Stimulated activated effector memory CD8-positive, alpha-beta T cell treated with anti-CD3 and anti-CD28 coated beads, Interleukin-12 subunit alpha, Interleukin-12 subunit beta, amount 100 ng/mL, for 72 hours (primary cell): ENCODE data around the gene CIB1.
"Not testable (repeated sequence)": the region's sequence is repeated elsewhere in the genome, so short reads cannot be mapped to it uniquely, and the experiment has no call there.

Source experiments
- ATAC-seq: fragments of 150-1000 bp; cut with Tn5 transposase; 2 replicates; pipeline ENCODE4 v1.10.0; 2021
- DNase-seq, 2 donors: peaks; one replicate each; pipeline ENCODE4 v3.0.0; 2021 to 2022; ENCODE audit warnings: low spot score in 2 of 2
- H3K27ac Mint-ChIP-seq: one replicate; pipeline ENCODE4 v1.8.0; 2022; ENCODE audit warnings: mild to moderate bottlenecking, mixed read lengths
- H3K36me3 Mint-ChIP-seq: one replicate; pipeline ENCODE4 v1.8.0; 2022; ENCODE audit warnings: mild to moderate bottlenecking, mixed read lengths
- H3K4me1 Mint-ChIP-seq: one replicate; pipeline ENCODE4 v1.8.0; 2022; ENCODE audit warnings: mixed read lengths
- H3K4me3 Mint-ChIP-seq: one replicate; pipeline ENCODE4 v1.8.0; 2022; ENCODE audit warnings: mild to moderate bottlenecking, mixed read lengths
- H3K9me3 Mint-ChIP-seq: one replicate; pipeline ENCODE4 v1.8.0; 2022; ENCODE audit warnings: mixed read lengths

CIB1 gene

GRCh38 chr15:90233387-90234095 is at the start of gene CIB1:
Gene CIB1 (minus strand): TSS chr15:90233941. CDS start chr15:90233885, 56 bp downstream.
- H3K36me3 Mint-ChIP-seq = peaks cover 72% of the 10 kb centered on the region
- peak within 1 kb of the TSS; percentile 96 for H3K27ac Mint-ChIP-seq
- H3K9me3 Mint-ChIP-seq = no peaks in the 10 kb centered on the region
- peaks cover 57% of the 10 kb centered on the region for H3K4me1 Mint-ChIP-seq
- peak; percentile 53 to 96 for DNase-seq
- peak; percentile 94 for ATAC-seq
- peak within 1 kb of the TSS; percentile 89 for H3K4me3 Mint-ChIP-seq

- H3K4me3 Mint-ChIP-seq, ATAC-seq, DNase-seq, H3K27ac Mint-ChIP-seq, H3K9me3 Mint-ChIP-seq, H3K4me1 Mint-ChIP-seq, H3K36me3 Mint-ChIP-seq: not testable (repeated sequence)
Observed at GRCh38 chr15:90281637-90282036, 47.9 kb upstream of the CIB1 start.

- not testable (repeated sequence) for H3K36me3 Mint-ChIP-seq, H3K9me3 Mint-ChIP-seq, H3K27ac Mint-ChIP-seq, H3K4me3 Mint-ChIP-seq, H3K4me1 Mint-ChIP-seq, ATAC-seq, DNase-seq
Observed at GRCh38 chr15:90280743-90281142, 47.0 kb upstream of the CIB1 start.

GRCh38 chr15:90278467-90278866 is 44.7 kb upstream of the CIB1 start:
- H3K27ac Mint-ChIP-seq = not testable (repeated sequence)
- H3K36me3 Mint-ChIP-seq = peaks cover 28% of the 10 kb centered on the region

GRCh38 chr15:90271459-90272166 is 37.9 kb upstream of the CIB1 start:
- Mint-ChIP-seq H3K36me3 (peaks cover 97% of the 10 kb centered on the region), H3K4me1 (peaks cover 54% of the 10 kb centered on the region), H3K9me3 (no peaks in the 10 kb centered on the region), H3K27ac (peak overlapping the region; percentile 82), H3K4me3 (no peak overlapping the region)
- no peak for DNase-seq
- no peak for ATAC-seq

More at GRCh38 chr15:90278467-90278866, 44.7 kb upstream of the CIB1 start:
- H3K9me3 Mint-ChIP-seq, ATAC-seq, H3K4me3 Mint-ChIP-seq, DNase-seq, H3K4me1 Mint-ChIP-seq: not testable (repeated sequence)

GRCh38 chr15:90270502-90271150 is 36.9 kb upstream of the CIB1 start:
- H3K36me3 Mint-ChIP-seq = peaks cover 100% of the 10 kb centered on the region
- peak overlapping the region; percentile 82 for H3K27ac Mint-ChIP-seq
- H3K4me1 Mint-ChIP-seq = peaks cover 54% of the 10 kb centered on the region
- DNase-seq (no peak), ATAC-seq (no peak)
- H3K4me3 Mint-ChIP-seq = no peak overlapping the region
- H3K9me3 Mint-ChIP-seq = no peaks in the 10 kb centered on the region

- H3K4me1 Mint-ChIP-seq = peaks cover 65% of the 10 kb centered on the region
- peaks cover 88% of the 10 kb centered on the region for H3K36me3 Mint-ChIP-seq
- ATAC-seq (no peak), DNase-seq (no peak)
- peak overlapping the region; percentile 17 for H3K27ac Mint-ChIP-seq
- peak overlapping the region; percentile 98 for H3K4me3 Mint-ChIP-seq
- H3K9me3 Mint-ChIP-seq = no peaks in the 10 kb centered on the region
Observed at GRCh38 chr15:90268415-90268814, 34.7 kb upstream of the CIB1 start.

- Mint-ChIP-seq H3K9me3 (no peaks in the 10 kb centered on the region), H3K4me1 (peaks cover 66% of the 10 kb centered on the region), H3K4me3 (peak overlapping the region; percentile 98), H3K27ac (peak overlapping the region; percentile 96), H3K36me3 (peaks cover 69% of the 10 kb centered on the region)
- DNase-seq (no peak), ATAC-seq (no peak)
Observed at GRCh38 chr15:90266485-90266884, 32.7 kb upstream of the CIB1 start.

- peaks cover 62% of the 10 kb centered on the region for H3K4me1 Mint-ChIP-seq
- ATAC-seq (peak; percentile 38), DNase-seq (peak in 1 of 2 donors; percentile 8)
- H3K9me3 Mint-ChIP-seq = no peaks in the 10 kb centered on the region
- H3K36me3 Mint-ChIP-seq = peaks cover 64% of the 10 kb centered on the region
- H3K27ac Mint-ChIP-seq = peak overlapping the region; percentile 96
- H3K4me3 Mint-ChIP-seq = peak overlapping the region; percentile 98
Observed at GRCh38 chr15:90266061-90266431, 32.3 kb upstream of the CIB1 start.

- DNase-seq (peak; percentile 74 to 97), ATAC-seq (peak; percentile 92)
- peak within 1 kb of the TSS; percentile 96 for H3K27ac Mint-ChIP-seq
- peak within 1 kb of the TSS; percentile 98 for H3K4me3 Mint-ChIP-seq
- peaks cover 59% of the 10 kb centered on the region for H3K36me3 Mint-ChIP-seq
- H3K4me1 Mint-ChIP-seq = peaks cover 56% of the 10 kb centered on the region
- H3K9me3 Mint-ChIP-seq = no peaks in the 10 kb centered on the region
Observed at GRCh38 chr15:90265271-90266060, 31.7 kb upstream of the CIB1 start, which contains the start of gene NGRN. Gene NGRN (plus strand): TSS chr15:90265672. CDS start chr15:90265713, 41 bp downstream.

- no peaks in the 10 kb centered on the region for H3K9me3 Mint-ChIP-seq
- H3K4me3 Mint-ChIP-seq = peak overlapping the region; percentile 98
- peak; percentile 72 for ATAC-seq
- H3K36me3 Mint-ChIP-seq = peaks cover 51% of the 10 kb centered on the region
- H3K27ac Mint-ChIP-seq = peak overlapping the region; percentile 96
- DNase-seq = peak; percentile 18 to 66
- peaks cover 52% of the 10 kb centered on the region for H3K4me1 Mint-ChIP-seq
Observed at GRCh38 chr15:90264671-90265070, 30.9 kb upstream of the CIB1 start.

- no peak overlapping the region for H3K4me3 Mint-ChIP-seq
- peaks cover 28% of the 10 kb centered on the region for H3K36me3 Mint-ChIP-seq
- no peak for DNase-seq
- no peak for ATAC-seq
- H3K9me3 Mint-ChIP-seq = no peaks in the 10 kb centered on the region
- H3K27ac Mint-ChIP-seq = peak overlapping the region; percentile 1
- H3K4me1 Mint-ChIP-seq = peaks cover 38% of the 10 kb centered on the region
Observed at GRCh38 chr15:90262426-90262825, 28.7 kb upstream of the CIB1 start.

GRCh38 chr15:90261811-90262210 is 28.1 kb upstream of the CIB1 start:
- Mint-ChIP-seq H3K27ac (no peak overlapping the region), H3K4me3 (no peak overlapping the region), H3K4me1 (peaks cover 33% of the 10 kb centered on the region), H3K36me3 (peaks cover 22% of the 10 kb centered on the region), H3K9me3 (no peaks in the 10 kb centered on the region)
- ATAC-seq (no peak), DNase-seq (no peak)

- ATAC-seq, DNase-seq, H3K27ac Mint-ChIP-seq, H3K9me3 Mint-ChIP-seq, H3K4me3 Mint-ChIP-seq: not testable (repeated sequence)
- H3K36me3 Mint-ChIP-seq = peaks cover 11% of the 10 kb centered on the region
- peaks cover 38% of the 10 kb centered on the region for H3K4me1 Mint-ChIP-seq
Observed at GRCh38 chr15:90260731-90261130, 27.0 kb upstream of the CIB1 start.

- ATAC-seq = peak; percentile 94
- no peak for DNase-seq
- Mint-ChIP-seq H3K9me3 (no peaks in the 10 kb centered on the region), H3K4me3 (peak overlapping the region; percentile 20), H3K36me3 (no peaks in the 10 kb centered on the region), H3K4me1 (peaks cover 31% of the 10 kb centered on the region), H3K27ac (peak overlapping the region; percentile 85)
Observed at GRCh38 chr15:90259524-90259923, 25.8 kb upstream of the CIB1 start.
